Measurements from ENCODE around the gene GOLGA6L10. TPM values are rescaled to one million over a fixed set of nuclear protein-coding genes. Genes with fewer than 3 reads are reported as not detected.
"Not testable (repeated sequence)": the region's sequence is repeated elsewhere in the genome, so short reads cannot be mapped to it uniquely, and the experiment has no call there.

Gene GOLGA6L10
- polyA plus RNA-seq, 5 donors: 4.7 to 9.6 (median 7.5) TPM

DNA sequence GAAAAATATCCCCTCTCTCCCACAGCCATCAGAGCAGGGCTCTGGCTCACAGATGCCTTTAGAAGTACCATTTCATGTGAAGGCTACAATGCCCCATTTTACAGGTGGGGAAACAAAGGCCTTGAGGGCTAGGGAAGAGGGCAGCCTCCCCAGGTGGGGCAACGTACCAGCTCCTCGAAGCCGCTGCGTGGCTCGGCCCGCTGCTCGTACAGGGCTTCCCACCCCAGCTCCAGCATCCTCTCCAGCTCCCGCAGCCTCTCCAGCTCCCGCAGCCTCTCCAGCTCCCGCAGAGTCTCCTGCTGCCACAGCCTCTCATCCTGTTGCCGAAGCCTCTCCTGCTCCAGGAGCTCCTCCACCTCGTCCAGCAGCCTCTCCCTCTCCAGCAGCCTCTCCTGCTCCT is 4.9 kb downstream of the GOLGA6L10 start:
- not testable (repeated sequence) for DNase-seq

DNA sequence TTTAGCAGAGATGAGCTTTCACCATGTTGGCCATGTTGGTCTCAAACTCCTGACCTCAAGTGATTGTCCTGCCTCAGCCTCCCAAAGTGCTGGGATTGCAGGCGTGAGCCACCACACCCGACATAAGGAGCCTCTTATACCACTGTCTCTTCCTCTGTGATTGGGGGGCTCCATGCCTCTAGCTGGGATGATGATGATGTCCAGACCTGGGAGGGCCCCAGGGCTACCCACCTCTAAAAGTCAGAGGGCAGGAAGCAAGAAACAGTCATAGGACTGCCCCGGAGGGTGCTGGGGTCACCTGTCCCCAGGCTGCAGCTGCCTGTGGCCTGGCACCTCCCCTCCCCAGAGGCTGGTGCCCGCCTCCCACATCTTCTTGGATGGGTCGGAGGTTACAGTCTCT is 5.4 kb downstream of the GOLGA6L10 start:
- DNase-seq: not testable (repeated sequence)

- DNase-seq: not testable (repeated sequence)
Observed at GRCh38 chr15:82342632-82343374, 6.5 kb downstream of the GOLGA6L10 start.

- DNase-seq: not testable (repeated sequence)
Observed at GRCh38 chr15:82338573-82338972, 10.7 kb downstream of the GOLGA6L10 start.

DNA sequence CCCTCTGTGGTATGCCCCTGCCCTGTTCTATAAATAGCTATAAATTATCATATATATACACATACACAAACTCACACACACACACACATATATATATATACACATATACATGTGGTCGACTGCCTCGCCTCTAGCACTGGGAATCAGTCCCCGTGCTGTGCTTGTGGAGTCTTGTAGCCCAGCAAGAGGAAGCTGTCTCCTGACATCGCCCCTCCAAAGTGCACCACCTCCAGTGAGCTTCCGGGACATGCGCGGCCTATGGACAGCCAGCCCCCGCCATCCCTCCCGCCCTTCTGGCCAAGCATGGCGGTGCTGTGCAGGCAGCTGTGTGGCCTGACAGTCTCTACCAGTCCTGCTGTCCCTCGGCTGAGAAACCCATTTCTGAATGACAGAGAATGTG is 11.2 kb downstream of the GOLGA6L10 start:
- DNase-seq: not testable (repeated sequence)

DNA sequence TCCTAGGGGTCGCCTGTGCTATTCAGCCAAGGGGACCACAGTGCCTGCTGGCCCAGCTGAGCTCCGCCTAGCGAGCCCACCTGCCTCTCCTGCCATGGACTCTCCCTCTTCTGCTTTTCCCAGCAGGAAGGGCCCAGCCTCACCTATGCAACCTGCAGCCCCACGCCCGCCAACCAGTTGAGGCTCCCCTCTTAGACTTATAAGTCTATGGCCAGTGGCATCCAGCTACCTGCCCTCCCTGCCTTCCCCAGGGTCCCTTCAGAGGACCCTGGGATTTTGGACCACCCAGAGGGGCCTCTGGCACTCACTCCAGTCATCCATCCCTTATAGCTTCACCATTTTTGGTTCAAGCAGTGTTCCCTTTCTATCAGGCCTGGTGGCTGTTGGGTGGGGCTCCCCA is 12.2 kb downstream of the GOLGA6L10 start:
- DNase-seq: not testable (repeated sequence)

- not testable (repeated sequence) for DNase-seq
Observed at GRCh38 chr15:82336180-82336647, 13.1 kb downstream of the GOLGA6L10 start.

DNA sequence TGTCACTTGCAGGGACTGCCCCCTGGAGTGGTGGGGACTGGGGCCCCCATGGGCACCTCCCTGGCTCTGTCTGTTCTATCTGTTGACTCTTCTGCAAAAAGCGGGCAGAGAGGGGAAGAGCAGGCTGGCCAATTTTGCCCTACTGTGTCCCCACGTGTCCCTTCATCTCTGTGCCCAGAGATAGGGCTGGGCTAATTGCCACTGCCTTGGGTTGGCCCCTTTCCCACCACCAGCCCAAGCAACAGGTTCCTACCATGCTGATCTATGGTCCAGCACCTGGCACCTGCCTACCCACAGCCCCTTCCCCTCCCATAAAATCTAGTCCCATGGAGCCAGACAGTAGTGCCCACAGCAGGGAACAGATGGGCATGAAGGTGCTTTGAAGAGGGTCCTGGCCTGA is 14.3 kb downstream of the GOLGA6L10 start:
- DNase-seq: not testable (repeated sequence)

DNA sequence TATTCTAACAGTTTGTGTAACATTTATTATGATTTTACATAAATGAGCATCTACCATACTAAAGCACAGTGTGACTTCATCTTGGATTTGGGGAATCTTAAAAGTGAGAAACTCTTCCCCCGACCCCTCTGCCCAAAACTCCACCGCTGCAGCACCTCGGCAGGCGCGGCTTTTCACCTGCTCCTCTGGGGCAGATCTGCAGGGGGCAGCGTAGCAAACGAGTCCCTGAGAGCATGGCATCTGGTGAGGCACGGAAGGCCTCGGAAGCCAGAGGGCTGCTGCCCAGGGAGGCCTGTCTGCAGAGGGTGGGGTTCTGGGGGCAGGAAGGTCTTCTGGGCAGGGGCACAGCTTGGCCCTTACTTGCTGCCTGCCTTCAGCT is 14.7 kb downstream of the GOLGA6L10 start:
- DNase-seq: not testable (repeated sequence)

DNA sequence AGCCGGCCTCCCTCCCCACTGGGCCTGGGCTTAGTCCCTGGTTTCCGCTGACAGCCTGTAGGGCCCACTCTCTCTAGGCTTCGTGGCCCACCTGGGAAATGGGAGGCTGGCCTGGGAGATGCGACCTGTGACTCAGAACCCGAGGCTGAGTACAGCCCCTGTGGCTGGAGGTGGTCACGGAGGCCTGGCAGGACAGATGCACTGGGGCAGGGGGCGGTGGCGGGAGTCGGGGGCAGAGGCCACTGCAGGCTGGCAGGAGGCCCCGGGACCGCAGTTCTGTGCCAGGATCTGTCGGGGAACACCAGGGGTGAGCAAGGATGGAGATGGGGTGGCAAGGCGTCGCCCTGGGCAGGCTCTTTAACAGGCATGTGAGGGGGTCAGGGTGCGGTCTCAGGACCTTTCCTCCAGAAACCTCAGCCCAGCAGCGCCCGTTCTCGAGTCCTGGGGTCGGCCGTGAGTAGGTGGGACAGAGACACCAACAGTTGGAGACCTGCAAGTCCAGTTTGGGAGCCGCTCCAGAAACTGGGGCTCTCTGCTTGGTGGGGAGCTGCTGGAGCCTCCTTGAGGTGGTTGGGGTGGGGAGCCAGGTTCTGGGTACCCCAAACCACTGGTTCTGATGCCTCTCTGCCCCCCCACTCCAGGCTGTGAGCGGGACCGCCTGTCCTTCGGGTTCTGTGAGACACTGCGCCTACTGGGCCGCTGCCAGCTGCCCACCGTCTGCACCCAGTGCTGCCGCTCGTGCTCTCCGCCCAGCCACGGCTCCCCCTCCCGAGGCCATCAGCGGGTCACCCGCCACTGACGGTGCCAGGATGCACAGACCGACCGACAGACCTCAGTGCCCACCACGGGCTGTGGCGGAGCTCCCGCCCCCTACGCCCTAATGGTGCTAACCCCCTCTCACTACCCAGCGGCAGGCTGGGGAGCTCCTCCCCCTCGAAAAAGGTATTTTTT is 15.4 kb downstream of the GOLGA6L10 start:
- DNase-seq: not testable (repeated sequence)

GRCh38 chr15:82332711-82333602 is 16.3 kb downstream of the GOLGA6L10 start:
- peak in 1 of 2 donors; percentile 9 for DNase-seq

- not testable (repeated sequence) for DNase-seq
Observed at GRCh38 chr15:82331576-82332304, 17.5 kb downstream of the GOLGA6L10 start.

- DNase-seq: not testable (repeated sequence)
Observed at GRCh38 chr15:82330921-82331320, 18.4 kb downstream of the GOLGA6L10 start.

DNA sequence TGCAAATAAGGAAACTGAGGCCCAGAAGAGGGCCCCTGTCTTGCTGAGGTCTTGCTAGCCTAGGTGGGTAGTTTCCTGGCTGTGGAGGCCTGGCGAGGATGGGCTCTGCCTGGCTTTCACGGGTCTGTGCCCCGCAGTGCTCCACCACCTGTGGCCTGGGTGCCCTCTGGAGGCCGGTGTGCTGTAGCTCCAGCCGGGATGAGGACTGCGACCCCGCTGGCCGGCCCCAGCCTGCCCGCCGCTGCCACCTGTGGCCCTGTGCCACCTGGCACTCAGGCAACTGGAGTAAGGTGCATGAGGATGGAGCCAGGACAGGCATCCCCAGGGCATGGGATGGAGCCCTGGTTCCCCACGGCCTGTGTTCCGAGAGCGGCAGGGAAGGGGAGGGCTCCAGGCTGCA is 20.2 kb downstream of the GOLGA6L10 start:
- DNase-seq: not testable (repeated sequence)

- DNase-seq: not testable (repeated sequence)
Observed at GRCh38 chr15:82327372-82327771, 21.9 kb downstream of the GOLGA6L10 start.

DNA sequence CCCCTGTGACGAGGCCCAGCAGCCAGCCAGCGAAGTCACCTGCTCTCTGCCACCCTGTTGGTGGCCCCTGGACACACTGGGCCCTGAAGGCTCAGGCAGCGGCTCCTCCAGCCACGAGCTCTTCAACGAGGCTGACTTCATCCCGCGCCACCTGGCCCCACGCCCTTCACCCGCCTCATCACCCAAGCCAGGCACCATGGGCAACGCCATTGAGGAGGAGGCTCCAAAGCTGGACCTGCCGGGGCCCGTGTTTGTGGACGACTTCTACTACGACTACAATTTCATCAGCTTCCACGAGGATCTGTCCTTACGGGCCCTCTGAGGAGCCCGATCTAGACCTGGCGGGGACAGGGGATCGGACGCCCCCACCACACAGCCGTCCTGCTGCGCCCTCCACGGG is 22.4 kb downstream of the GOLGA6L10 start:
- not testable (repeated sequence) for DNase-seq

- DNase-seq: not testable (repeated sequence)
Observed at GRCh38 chr15:82325646-82326045, 23.6 kb downstream of the GOLGA6L10 start.

GRCh38 chr15:82324831-82325230 is 24.4 kb downstream of the GOLGA6L10 start:
- DNase-seq: not testable (repeated sequence)

DNA sequence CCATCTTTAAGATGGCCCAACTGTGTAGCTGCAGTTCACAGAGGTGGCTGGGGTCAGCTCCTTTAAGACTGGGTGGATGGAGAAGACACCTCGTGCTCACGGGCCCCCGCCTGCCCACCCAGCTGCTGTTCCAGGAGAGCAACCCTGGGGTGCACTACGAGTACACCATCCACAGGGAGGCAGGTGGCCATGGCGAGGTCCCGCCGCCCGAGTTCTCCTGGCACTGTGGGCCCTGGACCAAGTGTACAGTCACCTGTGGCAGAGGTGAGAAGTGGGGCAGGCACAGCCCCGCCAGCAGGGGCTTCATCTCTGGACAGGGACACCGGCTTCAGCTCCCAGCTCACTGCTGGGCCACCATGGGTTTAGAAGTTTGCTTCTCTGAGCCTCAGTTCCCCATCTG is 26.8 kb downstream of the GOLGA6L10 start:
- not testable (repeated sequence) for DNase-seq

- not testable (repeated sequence) for DNase-seq
Observed at GRCh38 chr15:82320861-82321260, 28.4 kb downstream of the GOLGA6L10 start.
